Upper lobe of right lung (tissue), 1 donor: ENCODE measurements around the gene SON. TPM values are rescaled to one million over a fixed set of nuclear protein-coding genes. Genes with fewer than 3 reads are reported as not detected.

Source experiments
- ATAC-seq: fragments of 200-7000 bp; cut with Tn5 transposase; one replicate; pipeline ENCODE4 v1.9.1; 2020; ENCODE audit warnings: mild to moderate bottlenecking, moderate library complexity
- DNase-seq: peaks from one replicate; pipeline ENCODE4 v3.0.0-alpha.2; 2020
- H3K27ac ChIP-seq: fragments of 200-600 bp; one replicate; pipeline ENCODE4 v1.8.0; 2022
- H3K27me3 ChIP-seq: fragments of 200-600 bp; one replicate; pipeline ENCODE4 v1.8.0; 2022; ENCODE audit warnings: mild to moderate bottlenecking
- H3K36me3 ChIP-seq: fragments of 200-600 bp; one replicate; pipeline ENCODE4 v1.8.0; 2022
- H3K4me1 ChIP-seq: fragments of 200-600 bp; one replicate; pipeline ENCODE4 v1.8.0; 2022
- H3K4me3 ChIP-seq: fragments of 200-600 bp; one replicate; pipeline ENCODE4 v1.8.0; 2022; ENCODE audit warnings: mild to moderate bottlenecking
- H3K9me3 ChIP-seq: fragments of 200-600 bp; one replicate; pipeline ENCODE4 v1.8.0; 2022
- CTCF ChIP-seq: fragments of 200-600 bp; IDR thresholded peaks from one replicate; pipeline ENCODE4 v1.8.0; 2022; ENCODE audit warnings: antibody characterized with exemption
- intact Hi-C: fragments of 100-400 bp; cut with DNase I; formaldehyde crosslinking; loops from one replicate; pipeline ENCODE4 v1.11.0; 2022
- total RNA-seq: library from RNA; stranded (reverse); fragmentation: NEBNext Ultra II Directional; extraction: Animal tissue kit (Norgen Biotek cat#: 25700); gene quantifications from one replicate; pipeline ENCODE4 v1.2.1, GENCODE V29; 2021
- donor health status: DM: no; HTN: yes; CAD: no; lungs with severe emphysema.

Gene SON
- total RNA-seq, 1 donor from 2014 or later = 320 TPM

GRCh38 chr21:33578214-33578613 is 35.4 kb downstream of the SON start:
- no peak for DNase-seq
- peaks cover 58% of the 10 kb centered on the region for H3K36me3 ChIP-seq
- H3K27ac ChIP-seq = no peak overlapping the region
- TF ChIP-seq CTCF = no peak
- ATAC-seq = no peak
- no peak overlapping the region for H3K4me3 ChIP-seq
- H3K4me1 ChIP-seq = no peaks in the 10 kb centered on the region
- H3K9me3 ChIP-seq = no peaks in the 10 kb centered on the region
- H3K27me3 ChIP-seq = no peaks in the 10 kb centered on the region
- intact Hi-C loops = no loop called here

- Histone ChIP-seq H3K9me3 (no peaks in the 10 kb centered on the region), H3K27me3 (no peaks in the 10 kb centered on the region), H3K4me3 (no peak overlapping the region), H3K4me1 (no peaks in the 10 kb centered on the region), H3K36me3 (peaks cover 49% of the 10 kb centered on the region), H3K27ac (no peak overlapping the region)
- TF ChIP-seq CTCF = no peak
- no peak for DNase-seq
- intact Hi-C loops = no loop called here
- ATAC-seq = no peak
Observed at GRCh38 chr21:33578959-33579542, 36.2 kb downstream of the SON start.

- no peaks in the 10 kb centered on the region for H3K27me3 ChIP-seq
- intact Hi-C loops = no loop called here
- no peaks in the 10 kb centered on the region for H3K9me3 ChIP-seq
- H3K4me3 ChIP-seq = no peak overlapping the region
- ATAC-seq (no peak), DNase-seq (no peak)
- no peak overlapping the region for H3K27ac ChIP-seq
- peaks cover 13% of the 10 kb centered on the region for H3K4me1 ChIP-seq
- H3K36me3 ChIP-seq = peaks cover 6% of the 10 kb centered on the region
- TF ChIP-seq CTCF = no peak
Observed at GRCh38 chr21:33584455-33584854, 41.6 kb downstream of the SON start.

GRCh38 chr21:33586927-33587326 is 44.1 kb downstream of the SON start:
- H3K27me3 ChIP-seq = no peaks in the 10 kb centered on the region
- DNase-seq (no peak), ATAC-seq (no peak)
- peaks cover 13% of the 10 kb centered on the region for H3K4me1 ChIP-seq
- TF ChIP-seq CTCF = no peak
- no peak overlapping the region for H3K4me3 ChIP-seq
- intact Hi-C loops = no loop called here
- no peaks in the 10 kb centered on the region for H3K9me3 ChIP-seq
- H3K27ac ChIP-seq = no peak overlapping the region
- H3K36me3 ChIP-seq = peaks cover 6% of the 10 kb centered on the region

- H3K4me1 ChIP-seq = peaks cover 13% of the 10 kb centered on the region
- H3K27ac ChIP-seq = peak overlapping the region; percentile 80
- TF ChIP-seq CTCF = no peak
- peak overlapping the region; percentile 88 for H3K4me3 ChIP-seq
- peaks cover under 1% of the 10 kb centered on the region for H3K36me3 ChIP-seq
- H3K27me3 ChIP-seq = no peaks in the 10 kb centered on the region
- no peaks in the 10 kb centered on the region for H3K9me3 ChIP-seq
- intact Hi-C loops = no loop called here
- ATAC-seq (peak; percentile 45), DNase-seq (peak; percentile 71)
Observed at GRCh38 chr21:33587792-33588484, 45.1 kb downstream of the SON start.
